Neuronal stem cell (in vitro differentiated cells): ENCODE data around the gene SART1.

Source experiments
- DNase-seq: peaks from one replicate; pipeline ENCODE4 v3.0.0-alpha.2; 2013; ENCODE audit warnings: low spot score
- H2AFZ ChIP-seq: one replicate; pipeline ENCODE4 v1.6.1; 2013; ENCODE audit warnings: mild to moderate bottlenecking, low read length, inconsistent platforms
- H2AK5ac ChIP-seq: 2 replicates; pipeline ENCODE4 v1.6.1; 2013; ENCODE audit warnings: low read depth, mild to moderate bottlenecking, inconsistent platforms, low read length, moderate library complexity, mixed read lengths
- H2BK120ac ChIP-seq: 2 replicates; pipeline ENCODE4 v1.6.1; 2013; ENCODE audit warnings: low read depth, mild to moderate bottlenecking, inconsistent platforms, low read length, moderate library complexity, mixed read lengths
- H2BK12ac ChIP-seq: one replicate; pipeline ENCODE4 v1.6.1; 2013; ENCODE audit warnings: low read length, inconsistent platforms
- H2BK15ac ChIP-seq: 2 replicates; pipeline ENCODE4 v1.6.1; 2013; ENCODE audit warnings: mild to moderate bottlenecking, low read length, inconsistent platforms, mixed read lengths
- H2BK5ac ChIP-seq: one replicate; pipeline ENCODE4 v1.6.1; 2013; ENCODE audit warnings: inconsistent platforms, mild to moderate bottlenecking, low read length, moderate library complexity
- H3K14ac ChIP-seq: one replicate; pipeline ENCODE4 v1.6.1; 2013; ENCODE audit warnings: low read length, inconsistent platforms
- H3K18ac ChIP-seq: 2 replicates; pipeline ENCODE4 v1.6.1; 2013; ENCODE audit warnings: low read length, inconsistent platforms
- H3K23ac ChIP-seq: 2 replicates; pipeline ENCODE4 v1.6.1; 2013; ENCODE audit warnings: low read depth, mild to moderate bottlenecking, mixed read lengths, low read length, inconsistent platforms; ENCODE audit not compliant: poor library complexity
- H3K27ac ChIP-seq: replicated peaks from 3 replicates; pipeline ENCODE4 v1.5.1; 2013; ENCODE audit warnings: low read length, inconsistent platforms
- H3K27me3 ChIP-seq, 3 experiments: 2 replicates each; pipeline ENCODE4 v1.6.1; 2013; ENCODE audit warnings: low read length in 3 of 3, mild to moderate bottlenecking in 2 of 3, inconsistent platforms in 1 of 3, low read depth in 1 of 3, mixed read lengths in 1 of 3, moderate library complexity in 1 of 3; ENCODE audit not compliant: control insufficient read depth in 3 of 3, insufficient read depth in 3 of 3
- H3K36me3 ChIP-seq, 2 donors: replicated peaks in 1 of 2; 2 replicates each; pipeline ENCODE4 v1.6.1; 2013; ENCODE audit warnings: low read length in 2 of 2; ENCODE audit not compliant: control insufficient read depth in 2 of 2, insufficient read depth in 2 of 2
- H3K4ac ChIP-seq: 2 replicates; pipeline ENCODE4 v1.6.1; 2013; ENCODE audit warnings: inconsistent platforms, mild to moderate bottlenecking, low read length, moderate library complexity
- H3K4me1 ChIP-seq, 2 donors: 1 replicate in 1 of 2; 2 replicates in 1 of 2; pipeline ENCODE4 v1.6.1; 2013; ENCODE audit warnings: low read length in 2 of 2, low read depth in 1 of 2; ENCODE audit not compliant: control insufficient read depth in 2 of 2, insufficient read depth in 1 of 2
- H3K4me2 ChIP-seq: one replicate; pipeline ENCODE4 v1.6.1; 2013; ENCODE audit warnings: mild to moderate bottlenecking, low read length, inconsistent platforms; ENCODE audit not compliant: insufficient read depth, poor library complexity, severe bottlenecking
- H3K4me3 ChIP-seq, 2 donors: 2 replicates each; pipeline ENCODE4 v1.5.1; 2013; ENCODE audit warnings: low read length in 2 of 2, mild to moderate bottlenecking in 2 of 2, inconsistent platforms in 1 of 2, moderate library complexity in 1 of 2
- H3K79me1 ChIP-seq: one replicate; pipeline ENCODE4 v1.6.1; 2013; ENCODE audit warnings: low read depth, mild to moderate bottlenecking, inconsistent platforms, low read length, moderate library complexity
- H3K9ac ChIP-seq: one replicate; pipeline ENCODE4 v1.6.1; 2013; ENCODE audit warnings: mild to moderate bottlenecking, low read depth, low read length, inconsistent platforms; ENCODE audit not compliant: poor library complexity
- H3K9me3 ChIP-seq, 2 donors: replicated peaks in 1 of 2; 2 replicates each; pipeline versions ENCODE3 to v1.6.1; 2013; ENCODE audit warnings: low read length in 2 of 2, mild to moderate bottlenecking in 2 of 2, inconsistent platforms in 1 of 2, low read depth in 1 of 2, mixed read lengths in 1 of 2, moderate library complexity in 1 of 2; ENCODE audit not compliant: control insufficient read depth in 2 of 2, insufficient read depth in 1 of 2
- H4K8ac ChIP-seq: one replicate; pipeline ENCODE4 v1.6.1; 2013; ENCODE audit warnings: low read depth, mild to moderate bottlenecking, inconsistent platforms, low read length, moderate library complexity
- H4K91ac ChIP-seq: one replicate; pipeline ENCODE4 v1.6.1; 2013; ENCODE audit warnings: low read length, low read depth, mild to moderate bottlenecking, inconsistent platforms; ENCODE audit not compliant: poor library complexity
- WGBS, 2 donors: extraction: QIAGEN DNeasy Blood & Tissue Kit; methylation state at CpG; one replicate each; pipeline ENCODE4 v1.1.7; 2013; ENCODE audit warnings: missing lambda C conversion rate in 2 of 2, mixed read lengths in 1 of 2; ENCODE audit not compliant: insufficient read length in 2 of 2, insufficient replicate concordance in 1 of 2; ENCODE audit errors: extremely low coverage in 2 of 2; 5-methylcytosine and 5-hydroxymethylcytosine counted together

The SART1 gene

DNA sequence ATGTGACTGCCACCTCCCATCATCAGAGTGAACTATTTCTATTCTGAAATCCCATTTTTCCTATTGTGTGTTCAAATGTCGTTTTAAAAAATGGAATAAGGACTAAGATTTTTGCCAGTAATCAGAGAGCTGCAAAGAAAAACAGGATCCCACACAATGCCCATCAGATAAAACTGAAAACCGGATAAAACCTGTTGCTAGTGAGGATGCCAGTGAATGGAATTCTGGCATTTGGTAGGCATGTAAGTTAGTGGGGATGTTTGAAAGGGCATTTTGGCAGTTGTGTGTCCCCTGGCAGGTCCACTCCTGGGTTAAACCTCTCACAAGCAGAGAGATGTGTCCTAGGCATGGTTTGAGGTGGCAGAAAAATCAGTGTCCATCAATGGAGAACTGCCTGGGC is 36.1 kb upstream of the SART1 start:
- peaks cover 3 to 9% of the 10 kb centered on the region in 2 donors for H3K4me1 ChIP-seq
- no peak overlapping the region for H3K23ac ChIP-seq
- H2BK12ac ChIP-seq, result no peak overlapping the region
- H3K36me3 ChIP-seq, result peaks cover 14 to 31% of the 10 kb centered on the region in 2 donors
- no peak overlapping the region for H3K14ac ChIP-seq
- H3K27me3 ChIP-seq, result no peaks in the 10 kb centered on the region
- H2AK5ac ChIP-seq, result no peak overlapping the region
- peak overlapping the region in 1 of 2 donors; percentile 64 for H3K4me3 ChIP-seq
- peaks cover 5% of the 10 kb centered on the region for H3K79me1 ChIP-seq
- no peak overlapping the region for H3K4me2 ChIP-seq
- H3K18ac ChIP-seq, result no peak overlapping the region
- no peak overlapping the region for H3K27ac ChIP-seq
- H2BK120ac ChIP-seq, result no peak overlapping the region
- H2BK15ac ChIP-seq, result no peak overlapping the region
- no peak for DNase-seq
- no peak overlapping the region for H2BK5ac ChIP-seq
- H2AFZ ChIP-seq, result no peak overlapping the region
- no peak overlapping the region for H3K4ac ChIP-seq
- H3K9ac ChIP-seq, result no peak overlapping the region
- no CpG with 5 or more reads among the region's 2 CpGs for WGBS, 2 donors
- H4K91ac ChIP-seq, result no peak overlapping the region
- H3K9me3 ChIP-seq, result no peaks in the 10 kb centered on the region
- H4K8ac ChIP-seq, result no peak overlapping the region

DNA sequence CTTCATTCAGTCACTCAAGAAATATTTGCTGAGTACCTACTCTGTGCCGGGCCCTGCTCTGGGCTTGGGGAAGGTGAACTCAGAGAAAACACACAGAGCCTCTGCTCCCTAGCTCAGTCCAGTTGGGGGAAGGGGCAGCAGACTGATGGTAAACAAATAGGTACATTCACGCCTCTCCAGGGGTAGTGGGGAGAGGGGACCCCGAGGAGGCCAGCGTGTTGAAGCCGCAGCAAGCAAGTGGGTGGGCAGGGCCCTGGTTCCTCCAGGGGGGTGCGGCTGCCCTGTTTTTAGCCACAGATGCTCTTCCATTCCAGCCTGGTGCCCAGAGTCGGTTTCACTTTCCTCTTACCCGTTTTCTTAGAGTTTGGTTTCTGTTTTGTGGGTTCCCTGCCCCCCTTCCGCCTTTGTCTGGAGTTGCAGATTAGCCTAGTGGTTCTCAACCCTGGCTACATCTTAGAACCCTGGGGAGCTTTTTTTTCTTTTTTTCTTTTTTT is 33.6 kb upstream of the SART1 start:
- no peak overlapping the region for H4K91ac ChIP-seq
- peak overlapping the region; percentile 22 for H3K27ac ChIP-seq
- H2BK12ac ChIP-seq, result no peak overlapping the region
- no peak overlapping the region for H2BK5ac ChIP-seq
- H3K4ac ChIP-seq, result no peak overlapping the region
- no peaks in the 10 kb centered on the region for H3K9me3 ChIP-seq
- H3K79me1 ChIP-seq, result no peaks in the 10 kb centered on the region
- H4K8ac ChIP-seq, result no peak overlapping the region
- H2BK120ac ChIP-seq, result no peak overlapping the region
- WGBS, 2 donors, result no CpG with 5 or more reads among the region's 9 CpGs
- no peak overlapping the region for H2BK15ac ChIP-seq
- no peak overlapping the region for H3K4me3 ChIP-seq
- H3K23ac ChIP-seq, result no peak overlapping the region
- H2AK5ac ChIP-seq, result peak overlapping the region; percentile 79
- no peak overlapping the region for H3K14ac ChIP-seq
- DNase-seq, result no peak
- peaks cover 0 to 11% of the 10 kb centered on the region in 2 donors for H3K4me1 ChIP-seq
- H3K9ac ChIP-seq, result no peak overlapping the region
- no peak overlapping the region for H3K4me2 ChIP-seq
- H3K27me3 ChIP-seq, result no peaks in the 10 kb centered on the region
- peak overlapping the region; percentile 20 for H2AFZ ChIP-seq
- peaks cover 3 to 10% of the 10 kb centered on the region in 2 donors for H3K36me3 ChIP-seq
- no peak overlapping the region for H3K18ac ChIP-seq

DNA sequence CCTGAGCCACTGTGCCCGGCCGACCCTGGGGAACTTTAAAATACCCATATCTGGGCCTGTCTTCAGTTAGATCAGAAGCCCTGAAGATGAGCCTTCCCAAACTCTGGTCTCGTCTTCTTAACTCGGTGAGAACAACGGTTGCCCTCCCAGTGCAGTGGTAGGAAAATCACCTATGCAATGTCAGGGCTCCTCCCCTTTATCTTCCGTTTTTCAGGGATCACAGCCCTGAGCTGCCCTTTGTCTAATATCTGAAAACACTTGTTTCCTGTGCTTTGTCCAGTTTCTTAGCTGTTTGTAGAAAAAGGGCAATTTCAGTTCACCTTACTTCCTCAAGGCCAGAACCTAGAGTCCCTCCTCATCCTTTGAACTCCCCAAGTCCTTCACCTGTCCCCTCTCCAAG is 32.9 kb upstream of the SART1 start:
- Histone ChIP-seq H2BK120ac (no peak overlapping the region), H2BK12ac (no peak overlapping the region), H3K4me1 (peaks cover 0 to 11% of the 10 kb centered on the region in 2 donors), H3K9me3 (no peaks in the 10 kb centered on the region), H4K91ac (no peak overlapping the region), H3K4me3 (no peak overlapping the region), H3K79me1 (no peaks in the 10 kb centered on the region), H3K14ac (no peak overlapping the region), H3K36me3 (peaks cover 3% of the 10 kb centered on the region in 2 donors), H2BK5ac (no peak overlapping the region), H3K4me2 (no peak overlapping the region), H3K18ac (no peak overlapping the region), H3K27ac (no peak overlapping the region), H3K9ac (no peak overlapping the region), H3K27me3 (no peaks in the 10 kb centered on the region), H4K8ac (no peak overlapping the region), H2AK5ac (peak overlapping the region; percentile 75), H2AFZ (peak overlapping the region; percentile 65), H2BK15ac (no peak overlapping the region), H3K23ac (no peak overlapping the region), H3K4ac (no peak overlapping the region)
- DNase-seq, result no peak
- no CpG with 5 or more reads among the region's 6 CpGs for WGBS, 2 donors

DNA sequence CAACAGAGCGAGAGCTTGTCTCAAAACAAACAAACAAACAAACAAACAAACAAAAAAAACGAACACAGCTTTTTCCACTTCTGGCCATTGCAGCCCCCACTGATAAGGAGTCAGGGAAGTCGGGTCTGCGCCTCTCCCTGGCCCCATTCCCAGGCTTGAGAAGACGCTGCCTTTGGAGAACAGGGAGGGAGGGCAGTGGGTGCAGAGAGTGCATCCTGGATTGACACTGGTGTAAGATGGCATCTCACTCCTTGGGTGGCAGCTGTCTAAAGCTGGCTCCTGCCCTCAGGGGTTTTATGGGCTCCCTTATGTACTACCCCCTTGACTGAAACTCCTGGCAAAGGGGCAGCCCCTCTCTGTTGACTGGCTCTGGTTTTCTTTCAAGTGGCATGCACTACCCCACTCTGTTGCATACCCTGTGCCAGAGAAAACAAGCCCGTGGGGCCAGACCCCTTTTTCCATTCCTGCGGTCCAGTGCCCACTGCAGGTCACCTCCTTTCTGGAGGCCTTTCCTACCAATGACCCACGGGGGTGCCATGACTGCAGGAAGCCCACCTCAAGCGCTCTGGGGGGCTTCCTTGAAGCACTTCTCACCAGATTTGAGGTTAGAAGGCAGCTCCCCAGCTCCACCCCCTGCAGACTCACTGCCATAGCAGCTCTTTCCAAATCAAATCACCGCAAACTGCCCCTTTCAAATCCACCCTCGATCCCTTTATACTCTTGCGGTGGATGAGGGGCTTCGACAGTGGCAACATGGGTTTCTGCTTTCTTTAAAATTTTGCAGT is 29.6 kb upstream of the SART1 start:
- Histone ChIP-seq H3K9ac (no peak overlapping the region), H3K4me3 (no peak overlapping the region), H3K27me3 (no peaks in the 10 kb centered on the region), H2BK120ac (no peak overlapping the region), H3K79me1 (no peaks in the 10 kb centered on the region), H3K14ac (no peak overlapping the region), H2AFZ (peak overlapping the region; percentile 52), H3K36me3 (no peaks in the 10 kb centered on the region), H3K18ac (no peak overlapping the region), H3K4me2 (no peak overlapping the region), H2BK12ac (no peak overlapping the region), H2AK5ac (no peak overlapping the region), H4K91ac (no peak overlapping the region), H2BK15ac (peak overlapping the region; percentile 35), H2BK5ac (peak overlapping the region; percentile 39), H3K23ac (no peak overlapping the region), H3K27ac (no peak overlapping the region), H4K8ac (no peak overlapping the region), H3K4me1 (peaks cover 0 to 11% of the 10 kb centered on the region in 2 donors), H3K9me3 (no peaks in the 10 kb centered on the region), H3K4ac (no peak overlapping the region)
- WGBS, 2 donors, result no CpG with 5 or more reads among the region's 13 CpGs
- DNase-seq, result no peak
